ENCODE data around the gene GSTA1.
"Not testable (repeated sequence)": the region's sequence is repeated elsewhere in the genome, so short reads cannot be mapped to it uniquely, and the experiment has no call there.

Gene GSTA1

DNA sequence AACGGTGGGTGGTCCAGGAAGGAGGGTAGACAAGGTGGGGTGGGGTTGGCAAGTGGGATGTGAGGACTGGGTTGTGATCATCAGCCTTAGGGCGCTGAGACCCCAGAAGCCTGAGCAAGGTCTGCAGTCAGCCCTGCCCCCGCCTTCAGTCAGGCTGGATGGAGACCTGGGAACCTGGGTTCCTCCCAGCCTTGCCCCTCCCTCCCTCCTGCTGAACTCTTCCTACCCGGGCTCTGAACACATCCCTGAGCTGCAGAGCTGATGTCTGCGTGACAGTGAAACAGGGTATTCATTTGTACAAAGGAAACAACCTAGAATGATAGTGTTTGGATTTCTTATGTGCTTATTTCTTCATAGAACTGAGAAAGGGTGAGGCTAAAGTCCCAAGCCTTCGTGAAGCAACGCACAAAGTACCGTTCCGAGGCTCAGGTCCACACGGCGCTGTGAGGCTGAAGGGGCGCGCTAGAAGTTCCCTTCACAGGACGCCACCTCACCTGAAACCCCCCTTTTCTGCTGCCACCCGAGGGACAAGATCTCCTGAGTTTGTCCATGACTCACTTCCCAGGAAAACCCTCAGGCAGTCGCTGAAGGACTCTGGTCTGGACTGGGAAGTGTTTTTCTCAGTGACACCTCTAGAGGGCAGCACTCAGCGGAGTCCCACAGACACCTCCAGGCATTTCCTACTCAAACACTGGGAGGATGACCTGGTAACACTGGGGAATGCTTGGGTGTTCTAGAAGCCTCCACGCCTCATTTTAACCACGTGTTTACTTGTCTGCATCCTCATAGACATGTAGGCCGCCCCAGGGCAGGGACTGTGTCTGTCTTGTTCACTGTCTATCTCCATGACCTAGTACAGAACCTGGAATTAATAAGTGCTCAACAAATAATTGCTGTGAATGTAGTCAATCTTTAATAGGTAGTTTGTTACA, 35.8 kb upstream of the GSTA1 start:
- in situ Hi-C loops (cut with HindIII; ENCODE audit: low pct_ligation_motif_present, low sequenced_read_pairs): no loop called here
- Histone ChIP-seq H3K36me3 (replicated peaks) (no peaks in the 10 kb centered on the region), H3K27ac (no peak overlapping the region), H3K27me3 (replicated peaks) (no peaks in the 10 kb centered on the region), H3K4me3 (ENCODE audit: low read depth, low read length) (no peak overlapping the region)
- peak; percentile 61 for DNase-seq
- TF ChIP-seq, protein P1, sequence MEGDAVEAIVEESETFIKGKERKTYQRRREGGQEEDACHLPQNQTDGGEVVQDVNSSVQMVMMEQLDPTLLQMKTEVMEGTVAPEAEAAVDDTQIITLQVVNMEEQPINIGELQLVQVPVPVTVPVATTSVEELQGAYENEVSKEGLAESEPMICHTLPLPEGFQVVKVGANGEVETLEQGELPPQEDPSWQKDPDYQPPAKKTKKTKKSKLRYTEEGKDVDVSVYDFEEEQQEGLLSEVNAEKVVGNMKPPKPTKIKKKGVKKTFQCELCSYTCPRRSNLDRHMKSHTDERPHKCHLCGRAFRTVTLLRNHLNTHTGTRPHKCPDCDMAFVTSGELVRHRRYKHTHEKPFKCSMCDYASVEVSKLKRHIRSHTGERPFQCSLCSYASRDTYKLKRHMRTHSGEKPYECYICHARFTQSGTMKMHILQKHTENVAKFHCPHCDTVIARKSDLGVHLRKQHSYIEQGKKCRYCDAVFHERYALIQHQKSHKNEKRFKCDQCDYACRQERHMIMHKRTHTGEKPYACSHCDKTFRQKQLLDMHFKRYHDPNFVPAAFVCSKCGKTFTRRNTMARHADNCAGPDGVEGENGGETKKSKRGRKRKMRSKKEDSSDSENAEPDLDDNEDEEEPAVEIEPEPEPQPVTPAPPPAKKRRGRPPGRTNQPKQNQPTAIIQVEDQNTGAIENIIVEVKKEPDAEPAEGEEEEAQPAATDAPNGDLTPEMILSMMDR (IDR thresholded peaks at IDR 0.05; ENCODE audit: low read depth, low read length, missing control alignments): peak; percentile 85

DNA sequence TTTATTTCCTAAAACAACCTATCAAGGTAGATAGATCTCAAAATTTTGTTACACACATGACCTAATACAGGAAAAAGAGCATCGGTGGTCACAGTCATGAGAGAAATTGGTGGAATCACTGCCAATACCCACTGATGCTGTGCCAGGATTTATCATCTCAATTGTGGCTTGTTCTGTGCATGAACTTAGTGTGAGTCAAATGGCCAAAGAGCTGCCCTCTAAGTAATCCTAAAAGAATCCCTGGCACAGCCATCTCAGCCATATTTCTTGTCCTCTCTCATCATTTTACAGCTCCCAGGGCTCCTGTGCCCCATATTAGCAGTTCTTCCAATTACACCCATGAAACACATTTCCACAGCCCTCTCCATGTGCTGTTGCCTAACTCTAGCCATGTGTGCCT, 30.9 kb upstream of the GSTA1 start:
- no peak overlapping the region for H3K27ac ChIP-seq
- in situ Hi-C loops (cut with HindIII; ENCODE audit: low pct_ligation_motif_present, low sequenced_read_pairs): no loop called here
- TF ChIP-seq, protein P1 (IDR thresholded peaks at IDR 0.05; ENCODE audit: low read depth, low read length, missing control alignments): no peak
- no peak for DNase-seq
- H3K4me3 ChIP-seq (ENCODE audit: low read depth, low read length): no peak overlapping the region
- H3K36me3 ChIP-seq (replicated peaks): no peaks in the 10 kb centered on the region
- no peaks in the 10 kb centered on the region for H3K27me3 ChIP-seq (replicated peaks)

DNA sequence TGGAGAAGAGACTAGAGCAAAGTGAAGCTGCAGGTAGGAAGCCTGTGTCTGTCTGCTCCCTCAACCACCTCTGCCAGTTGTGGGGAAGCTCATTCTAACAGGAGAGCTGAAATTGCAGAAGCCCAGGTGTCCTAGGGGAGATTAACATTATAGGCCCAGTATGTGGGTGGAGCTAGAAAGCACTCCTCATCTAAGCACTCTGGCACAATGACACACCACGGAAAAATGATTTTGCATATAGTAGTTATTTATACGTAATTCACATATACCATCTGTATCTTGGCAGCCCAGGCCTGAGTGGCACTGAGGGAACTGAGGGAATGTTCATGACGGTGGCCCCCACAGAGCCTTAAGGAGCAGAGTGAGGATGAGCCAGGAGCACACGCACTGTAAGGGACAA, 27.3 kb upstream of the GSTA1 start:
- H3K27me3 ChIP-seq (replicated peaks); H3K27ac ChIP-seq; H3K36me3 ChIP-seq (replicated peaks); H3K4me3 ChIP-seq (ENCODE audit: low read depth, low read length); in situ Hi-C loops (cut with HindIII; ENCODE audit: low pct_ligation_motif_present, low sequenced_read_pairs); DNase-seq: not testable (repeated sequence)

DNA sequence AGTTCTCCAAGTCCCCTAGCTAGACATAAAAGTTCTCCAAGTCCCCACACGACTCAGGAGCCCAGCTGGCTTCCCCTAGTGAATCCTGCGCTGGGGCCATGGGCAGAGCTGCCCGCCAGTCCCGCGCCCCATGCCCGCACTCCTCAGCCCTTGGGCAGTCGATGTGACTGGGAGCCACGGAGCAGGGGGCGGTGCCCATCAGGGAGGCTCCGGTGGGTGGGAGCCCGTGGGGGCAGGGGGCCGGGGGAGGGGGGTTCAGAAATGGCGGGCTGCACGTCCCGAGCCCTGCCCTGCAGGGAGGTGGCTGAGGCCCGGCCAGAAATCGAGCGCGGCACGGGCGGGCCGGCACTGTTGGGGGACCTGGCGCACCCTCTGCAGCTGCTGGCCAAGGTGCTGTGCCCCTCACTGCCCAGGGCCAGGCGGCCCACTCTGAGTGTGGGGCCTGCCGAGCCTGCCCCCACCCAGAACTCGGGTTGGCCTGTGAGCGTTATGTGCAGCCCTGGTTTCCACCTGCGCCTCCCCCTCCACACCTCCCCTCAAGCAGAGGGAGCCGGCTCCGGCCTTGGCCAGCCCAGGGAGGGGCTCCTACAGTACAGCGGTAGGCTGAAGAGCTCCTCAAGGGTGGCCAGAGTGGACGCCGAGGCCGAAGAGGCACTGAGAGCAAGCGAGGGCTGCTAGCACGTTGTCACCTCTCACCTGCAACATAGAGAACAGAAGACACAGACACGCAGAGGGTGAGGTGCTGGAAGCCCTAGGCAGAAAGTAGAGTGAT, 25.6 kb upstream of the GSTA1 start:
- no peak overlapping the region for H3K27ac ChIP-seq
- no peak overlapping the region for H3K4me3 ChIP-seq (ENCODE audit: low read depth, low read length)
- TF ChIP-seq, protein P1 (IDR thresholded peaks at IDR 0.05; ENCODE audit: low read depth, low read length, missing control alignments): no peak
- no peak for DNase-seq
- in situ Hi-C loops (cut with HindIII; ENCODE audit: low pct_ligation_motif_present, low sequenced_read_pairs): no loop called here
- H3K27me3 ChIP-seq (replicated peaks): no peaks in the 10 kb centered on the region
- H3K36me3 ChIP-seq (replicated peaks): no peaks in the 10 kb centered on the region

DNA sequence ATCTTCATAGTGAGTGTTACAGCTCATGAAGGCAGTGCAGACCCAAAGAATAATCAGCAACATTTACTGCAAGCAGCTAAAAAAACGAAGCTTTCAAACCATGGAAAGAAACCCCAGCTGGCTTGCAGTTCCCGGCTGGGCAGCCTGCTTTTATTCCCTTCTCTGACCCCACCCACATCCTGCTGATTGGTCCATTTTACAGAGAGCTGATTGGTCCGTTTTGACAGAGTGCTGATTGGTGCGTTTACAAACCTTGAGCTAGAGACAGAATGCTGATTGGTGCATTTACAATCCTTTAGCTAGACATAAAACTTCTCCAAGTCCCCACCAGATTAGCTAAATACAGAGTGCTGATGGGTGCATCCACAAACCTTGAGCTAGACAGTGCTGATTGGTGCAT, 25.0 kb upstream of the GSTA1 start:
- in situ Hi-C loops (cut with HindIII; ENCODE audit: low pct_ligation_motif_present, low sequenced_read_pairs); DNase-seq; H3K4me3 ChIP-seq (ENCODE audit: low read depth, low read length); H3K27me3 ChIP-seq (replicated peaks); H3K36me3 ChIP-seq (replicated peaks); H3K27ac ChIP-seq: not testable (repeated sequence)

DNA sequence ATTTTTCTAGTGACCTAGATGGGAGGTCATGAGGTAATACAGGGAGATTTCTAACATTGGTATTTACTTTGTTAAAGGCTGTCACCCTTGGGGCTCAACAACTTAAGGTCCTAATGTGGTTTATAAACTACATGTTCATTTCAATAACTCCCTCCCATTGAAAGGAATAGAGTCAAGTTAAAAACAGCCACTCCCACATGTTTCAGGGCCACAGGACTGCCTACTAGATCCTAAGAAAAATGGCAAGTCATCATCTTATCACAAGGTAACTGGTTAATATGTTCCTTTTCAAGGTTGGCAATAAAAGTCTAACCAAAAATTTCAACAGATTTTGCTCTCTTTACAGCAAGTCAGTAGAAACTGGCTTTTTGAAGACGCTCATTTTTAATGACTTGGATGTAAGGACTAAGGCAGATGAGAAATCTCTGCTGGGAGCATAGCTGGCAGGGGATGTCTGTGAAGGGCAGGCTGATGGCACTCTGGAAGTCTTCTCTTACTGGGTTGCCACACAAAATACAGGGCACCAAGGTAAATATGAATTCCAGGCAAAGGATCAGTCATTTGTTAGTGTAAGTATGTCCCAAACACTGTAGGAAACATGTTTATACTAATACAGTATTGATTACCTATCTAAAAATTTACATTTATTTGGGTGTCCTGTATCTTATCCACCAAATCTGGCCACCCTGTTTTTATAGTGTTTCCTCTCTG, 23.6 kb upstream of the GSTA1 start:
- H3K27ac ChIP-seq; H3K36me3 ChIP-seq (replicated peaks); in situ Hi-C loops (cut with HindIII; ENCODE audit: low pct_ligation_motif_present, low sequenced_read_pairs): not testable (repeated sequence)

DNA sequence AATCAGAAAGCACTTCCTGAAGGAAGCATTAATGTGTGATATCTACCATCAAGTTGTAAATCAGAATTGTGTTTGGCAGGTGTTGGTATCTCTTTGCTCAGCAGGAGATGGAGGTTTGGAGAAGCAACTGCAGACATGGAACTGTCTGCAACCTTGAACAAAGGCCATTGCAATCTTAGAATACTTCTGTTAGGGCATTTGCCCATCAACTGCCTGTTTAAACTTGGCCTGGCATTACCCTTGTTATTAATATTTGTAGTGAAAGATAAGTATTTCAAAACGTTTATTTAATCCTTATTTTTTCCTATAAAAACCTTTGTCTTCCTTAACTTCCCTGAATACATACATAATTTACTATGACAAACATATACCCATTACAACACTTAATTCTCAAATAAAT, 22.9 kb upstream of the GSTA1 start:
- DNase-seq: no peak
- H3K4me3 ChIP-seq (ENCODE audit: low read depth, low read length): no peak overlapping the region
- in situ Hi-C loops (cut with HindIII; ENCODE audit: low pct_ligation_motif_present, low sequenced_read_pairs): no loop called here
- TF ChIP-seq, protein P1 (IDR thresholded peaks at IDR 0.05; ENCODE audit: low read depth, low read length, missing control alignments): no peak
- H3K27me3 ChIP-seq (replicated peaks): no peaks in the 10 kb centered on the region
- no peaks in the 10 kb centered on the region for H3K36me3 ChIP-seq (replicated peaks)
- no peak overlapping the region for H3K27ac ChIP-seq

More for the DNA sequence above, 23.6 kb upstream of the GSTA1 start:
- H3K27me3 ChIP-seq (replicated peaks); DNase-seq; H3K4me3 ChIP-seq (ENCODE audit: low read depth, low read length): not testable (repeated sequence)

DNA sequence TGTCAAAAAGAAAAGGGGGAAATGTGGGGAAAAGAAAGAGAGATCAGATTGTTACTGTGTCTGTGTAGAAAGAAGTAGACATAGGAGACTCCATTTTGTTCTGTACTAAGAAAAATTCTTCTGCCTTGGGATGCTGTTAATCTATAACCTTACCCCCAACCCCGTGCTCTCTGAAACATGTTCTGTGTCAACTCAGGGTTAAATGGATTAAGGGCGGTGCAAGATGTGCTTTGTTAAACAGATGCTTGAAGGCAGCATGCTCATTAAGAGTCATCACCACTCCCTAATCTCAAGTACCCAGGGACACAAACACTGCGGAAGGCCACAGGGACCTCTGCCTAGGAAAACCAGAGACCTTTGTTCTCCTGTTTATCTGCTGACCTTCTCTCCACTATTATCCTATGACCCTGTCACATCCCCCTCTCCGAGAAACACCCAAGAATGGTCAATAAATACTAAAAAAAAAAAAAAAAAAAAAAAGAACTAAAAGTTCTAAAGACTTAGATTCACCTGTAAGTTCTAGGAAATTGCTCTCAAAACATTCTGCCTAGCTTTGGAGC, 22.4 kb upstream of the GSTA1 start:
- H3K27ac ChIP-seq; H3K27me3 ChIP-seq (replicated peaks); H3K4me3 ChIP-seq (ENCODE audit: low read depth, low read length); in situ Hi-C loops (cut with HindIII; ENCODE audit: low pct_ligation_motif_present, low sequenced_read_pairs); H3K36me3 ChIP-seq (replicated peaks); DNase-seq: not testable (repeated sequence)

DNA sequence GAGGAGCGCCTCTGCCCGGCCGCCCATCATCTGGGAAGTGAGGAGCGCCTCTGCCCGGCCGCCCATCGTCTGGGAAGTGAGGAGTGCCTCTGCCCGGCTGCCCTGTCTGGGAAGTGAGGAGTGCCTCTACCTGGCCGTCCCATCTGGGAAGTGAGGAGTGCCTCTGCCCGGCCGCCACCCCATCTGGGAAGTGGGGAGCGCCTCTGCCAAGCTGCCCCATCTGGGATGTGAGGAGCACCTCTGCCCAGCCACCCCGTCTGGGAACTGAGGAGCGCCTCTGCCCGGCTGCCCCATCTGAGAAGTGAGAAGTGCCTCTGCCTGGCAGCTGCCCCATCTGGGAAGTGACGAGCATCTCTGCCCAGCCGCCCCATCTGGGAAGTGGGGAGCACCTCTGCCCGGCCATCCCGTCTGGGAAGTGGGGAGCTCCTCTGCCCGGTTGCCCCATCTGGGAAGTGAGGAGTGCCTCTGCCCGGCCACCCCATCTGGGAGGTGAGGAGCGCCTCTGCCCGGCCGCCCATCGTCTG, 21.7 kb upstream of the GSTA1 start:
- DNase-seq; in situ Hi-C loops (cut with HindIII; ENCODE audit: low pct_ligation_motif_present, low sequenced_read_pairs); H3K4me3 ChIP-seq (ENCODE audit: low read depth, low read length): not testable (repeated sequence)

More for the DNA sequence above, 21.7 kb upstream of the GSTA1 start:
- H3K27me3 ChIP-seq (replicated peaks); H3K27ac ChIP-seq; H3K36me3 ChIP-seq (replicated peaks): not testable (repeated sequence)

Data from brain microvascular endothelial cell (primary cell).